Measurements from ENCODE around the gene MRPL2.
"Not testable (repeated sequence)": the region's sequence is repeated elsewhere in the genome, so short reads cannot be mapped to it uniquely, and the experiment has no call there.

MRPL2 gene

DNA sequence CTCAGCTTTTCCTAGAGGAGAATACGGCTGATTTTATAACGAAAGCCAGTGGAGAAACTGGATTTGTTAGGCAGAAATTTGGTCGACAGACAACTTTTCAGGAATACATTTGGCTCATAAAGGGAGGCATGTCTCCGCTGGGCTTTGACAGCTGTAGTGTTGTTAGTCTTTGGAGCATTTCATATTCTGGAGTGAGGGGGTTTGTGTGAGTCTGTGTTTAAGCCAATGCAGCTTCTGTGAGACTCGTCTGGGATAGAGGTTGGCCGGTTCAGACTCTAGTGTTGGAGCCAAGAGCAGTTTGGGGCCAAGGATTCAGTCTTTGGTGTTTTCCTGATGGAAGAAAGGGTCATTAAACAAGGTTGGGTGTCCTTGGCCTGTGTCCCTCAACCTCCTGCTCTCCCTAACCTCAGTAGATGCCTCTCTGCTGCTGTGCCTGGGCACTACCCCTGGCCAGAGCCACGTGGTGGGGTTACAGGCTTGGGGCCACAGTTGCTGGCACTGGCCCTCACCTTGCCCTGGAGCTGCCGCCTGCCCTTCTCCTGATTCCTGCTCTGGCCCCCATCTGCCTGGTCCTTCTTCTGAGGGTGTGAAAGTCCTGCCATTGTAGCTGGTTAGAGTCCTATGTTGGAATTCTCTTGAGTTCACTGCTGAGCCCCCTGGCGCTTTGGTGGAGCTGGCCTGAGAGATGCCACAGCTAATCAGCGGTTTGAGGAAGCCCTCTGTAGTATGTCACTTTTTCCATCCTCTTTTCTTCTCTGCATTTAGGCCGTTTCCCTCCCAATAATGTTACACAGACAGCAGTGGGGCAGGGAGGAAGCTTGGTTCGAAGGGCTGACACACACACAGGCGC is 23.8 kb upstream of the MRPL2 start:
- no peak for DNase-seq (ENCODE audit: low spot score)

DNA sequence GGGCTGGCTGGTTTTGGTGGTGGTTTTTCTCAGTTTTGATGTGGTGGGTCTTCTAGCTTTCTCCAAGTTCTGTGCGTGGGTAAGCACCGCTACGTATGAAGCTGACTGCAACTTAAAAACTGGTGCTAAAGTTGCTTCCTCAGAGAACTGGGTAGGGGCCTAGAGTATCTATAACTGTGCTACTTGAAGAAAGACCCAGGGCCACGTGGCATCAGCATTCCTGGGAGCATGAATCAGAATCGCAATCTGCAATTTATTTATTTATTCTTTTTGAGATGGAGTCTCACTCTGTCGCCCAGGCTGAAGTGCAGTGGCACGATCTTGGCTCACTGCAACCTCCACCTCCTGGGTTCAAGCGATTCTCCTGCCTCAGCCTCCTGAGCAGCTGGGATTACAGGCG is 22.7 kb upstream of the MRPL2 start:
- not testable (repeated sequence) for DNase-seq (ENCODE audit: low spot score)

DNA sequence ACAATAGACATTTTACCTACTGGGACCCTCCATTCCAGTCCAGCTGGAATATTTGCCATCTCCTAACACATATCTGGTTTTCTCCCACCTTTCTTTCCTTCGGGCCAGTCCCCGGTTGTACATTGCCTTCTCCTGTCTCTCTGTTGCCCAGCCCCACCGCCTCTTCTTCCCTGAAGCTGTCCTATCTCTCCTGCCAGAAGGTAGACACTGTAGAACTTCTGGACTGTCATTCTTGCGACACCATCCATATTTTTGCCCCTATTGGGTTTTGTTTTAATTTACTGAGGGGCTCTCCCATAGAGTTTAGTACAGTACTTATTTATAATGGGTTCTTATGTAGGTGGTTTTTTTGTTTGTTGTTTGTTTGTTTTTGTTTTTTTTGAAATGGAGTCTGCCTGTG is 21.8 kb upstream of the MRPL2 start:
- DNase-seq (ENCODE audit: low spot score) = no peak

DNA sequence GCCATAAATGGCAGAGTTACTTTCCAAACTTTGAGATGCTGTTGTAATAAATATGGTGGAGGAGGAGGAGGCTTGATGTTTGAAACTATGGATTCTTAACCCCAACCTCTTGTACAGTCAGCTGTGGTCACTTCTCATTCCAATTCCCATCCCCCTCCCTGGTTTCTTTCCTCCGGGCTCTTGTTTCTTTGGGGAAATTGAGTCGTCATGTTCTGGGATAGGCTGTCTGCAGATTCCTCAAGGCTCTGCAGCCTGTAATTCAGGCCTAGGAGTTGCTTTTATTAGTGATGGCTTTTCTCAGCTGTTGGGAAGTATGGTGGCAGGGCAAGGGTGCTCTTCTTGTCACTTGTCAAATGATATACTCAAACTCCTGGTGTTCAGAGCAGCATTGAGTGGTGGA is 19.5 kb upstream of the MRPL2 start:
- no peak for DNase-seq (ENCODE audit: low spot score)

DNA sequence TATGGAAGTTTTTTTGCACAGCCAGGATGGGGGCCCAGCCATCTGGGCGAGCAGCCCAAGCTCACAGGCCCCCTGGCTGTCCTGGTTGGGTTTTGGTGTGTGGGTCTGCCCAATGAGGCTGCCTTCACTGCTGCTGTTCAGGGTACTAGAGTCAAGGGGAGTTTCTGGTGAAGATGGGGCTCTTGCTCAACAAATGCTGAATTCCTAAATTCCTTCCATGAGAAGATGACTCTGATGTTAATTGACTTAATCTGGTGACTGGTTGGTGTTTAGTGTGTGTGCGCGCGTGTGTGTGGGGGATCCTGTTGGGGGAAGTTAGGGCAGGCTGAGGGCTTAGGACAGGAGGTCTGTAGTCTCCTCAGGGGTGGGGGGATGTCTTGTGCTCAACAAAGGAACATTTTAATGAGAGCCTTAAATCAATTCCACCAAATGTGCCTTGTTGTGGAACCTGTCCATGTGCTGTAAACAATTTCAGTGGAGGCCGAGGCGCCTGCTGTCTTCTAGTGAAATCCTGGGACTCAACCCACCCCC is 18.8 kb upstream of the MRPL2 start:
- no peak for DNase-seq (ENCODE audit: low spot score)

DNA sequence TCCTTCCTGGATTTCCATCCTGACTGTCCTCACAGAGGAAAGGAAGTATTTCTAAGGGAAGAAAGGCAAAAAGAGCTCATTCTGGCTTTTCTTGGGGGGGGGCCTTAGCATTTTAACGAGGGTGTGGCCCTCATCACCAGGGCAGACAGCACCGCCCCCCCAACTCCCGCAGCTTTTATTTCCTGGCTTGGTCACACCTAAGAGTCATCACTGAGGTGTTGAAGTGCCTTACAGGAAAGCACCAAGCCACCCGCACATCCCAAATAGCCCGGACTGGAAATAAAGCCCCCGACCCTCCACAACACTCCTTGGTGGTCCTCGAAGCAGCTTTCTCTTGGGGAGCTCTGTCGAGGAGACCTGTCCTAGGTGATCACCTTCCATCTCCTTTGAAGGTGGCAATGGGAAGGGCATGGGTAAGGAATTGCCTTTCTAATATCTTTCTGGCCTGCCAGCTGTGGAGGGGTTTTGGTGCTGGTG is 18.1 kb upstream of the MRPL2 start:
- no peak for DNase-seq (ENCODE audit: low spot score)

DNA sequence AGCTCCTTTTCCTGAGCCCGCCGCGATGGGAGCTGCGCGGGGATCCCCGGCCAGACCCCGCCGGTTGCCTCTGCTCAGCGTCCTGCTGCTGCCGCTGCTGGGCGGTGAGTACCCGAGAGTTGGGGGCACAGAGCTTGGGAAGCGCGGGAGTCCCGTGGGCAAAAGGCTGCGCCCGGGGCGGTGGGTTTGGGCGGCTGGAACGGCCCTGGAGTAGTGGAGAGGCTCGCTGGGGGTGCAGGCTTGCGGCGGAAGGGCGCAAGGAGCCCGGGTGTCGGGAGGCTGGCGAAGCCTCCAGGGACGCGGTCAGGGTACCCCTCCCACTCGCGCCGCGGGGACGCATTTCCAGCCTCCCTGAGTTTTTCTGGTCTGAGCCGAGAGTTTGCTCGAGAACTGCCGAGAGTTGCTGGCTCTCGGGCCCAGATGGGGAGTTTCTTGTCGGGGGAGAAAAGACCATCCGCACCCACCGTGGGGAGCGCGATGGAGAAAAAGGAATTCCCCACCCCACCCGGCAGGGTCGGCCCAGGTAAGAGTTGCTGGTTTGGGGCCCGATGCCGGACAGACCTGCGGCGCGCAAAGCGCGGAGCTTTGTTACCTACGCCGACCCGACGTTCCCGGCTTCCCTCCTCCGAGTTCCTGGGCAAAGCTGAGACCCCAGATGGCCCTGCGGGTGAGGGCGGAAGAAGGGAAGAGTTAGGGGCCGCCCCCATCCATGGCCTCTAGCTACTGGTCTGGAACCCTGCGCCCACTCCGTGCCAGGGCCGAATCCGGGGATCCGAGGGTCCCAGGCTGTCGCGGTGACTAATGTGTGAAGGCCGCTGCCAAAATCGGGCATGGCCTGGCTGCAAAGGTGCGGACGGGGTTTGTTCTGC is 17.5 kb upstream of the MRPL2 start:
- no peak for DNase-seq (ENCODE audit: low spot score)

DNA sequence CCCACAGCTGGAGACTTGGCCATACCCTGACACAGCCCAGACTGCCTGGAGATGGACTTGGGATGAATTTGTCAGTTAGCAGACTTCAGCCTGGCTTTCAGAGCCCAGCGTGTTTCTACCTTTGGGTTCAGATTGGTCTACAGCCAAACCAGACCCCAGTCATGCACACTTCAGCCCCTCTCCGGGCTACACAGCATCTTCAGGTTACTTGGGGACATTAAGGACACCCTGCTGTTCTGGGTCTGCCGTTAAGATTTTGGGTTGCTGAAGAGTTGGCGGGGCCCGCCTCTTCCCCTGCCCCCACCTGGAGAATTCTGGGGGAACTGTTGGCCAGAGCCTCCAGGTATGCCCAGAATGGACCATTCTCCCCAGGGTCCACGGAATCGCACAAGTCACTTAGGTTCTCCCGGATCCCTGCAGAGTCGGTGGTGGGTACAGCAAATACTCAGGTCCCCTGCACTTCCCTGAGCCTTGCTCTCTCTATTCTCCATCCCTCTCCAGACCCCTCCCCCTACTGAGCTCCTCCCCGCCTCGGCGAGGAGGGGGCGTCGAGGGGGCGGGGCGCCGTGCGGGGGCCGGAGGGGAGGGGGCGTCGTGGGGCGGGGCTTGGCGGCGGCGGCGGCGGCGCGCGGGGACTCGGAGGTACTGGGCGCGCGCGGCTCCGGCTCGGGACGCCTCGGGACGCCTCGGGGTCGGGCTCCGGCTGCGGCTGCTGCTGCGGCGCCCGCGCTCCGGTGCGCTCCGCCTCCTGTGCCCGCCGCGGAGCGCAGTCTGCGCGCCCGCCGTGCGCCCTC is 16.6 kb upstream of the MRPL2 start, which contains the start of gene PTK7:
Gene PTK7 (plus strand): TSS at position 645 of the 794 bp plus-strand sequence. CDS start 175 bp downstream, outside the sequence.
- DNase-seq (ENCODE audit: low spot score) = no peak

DNA sequence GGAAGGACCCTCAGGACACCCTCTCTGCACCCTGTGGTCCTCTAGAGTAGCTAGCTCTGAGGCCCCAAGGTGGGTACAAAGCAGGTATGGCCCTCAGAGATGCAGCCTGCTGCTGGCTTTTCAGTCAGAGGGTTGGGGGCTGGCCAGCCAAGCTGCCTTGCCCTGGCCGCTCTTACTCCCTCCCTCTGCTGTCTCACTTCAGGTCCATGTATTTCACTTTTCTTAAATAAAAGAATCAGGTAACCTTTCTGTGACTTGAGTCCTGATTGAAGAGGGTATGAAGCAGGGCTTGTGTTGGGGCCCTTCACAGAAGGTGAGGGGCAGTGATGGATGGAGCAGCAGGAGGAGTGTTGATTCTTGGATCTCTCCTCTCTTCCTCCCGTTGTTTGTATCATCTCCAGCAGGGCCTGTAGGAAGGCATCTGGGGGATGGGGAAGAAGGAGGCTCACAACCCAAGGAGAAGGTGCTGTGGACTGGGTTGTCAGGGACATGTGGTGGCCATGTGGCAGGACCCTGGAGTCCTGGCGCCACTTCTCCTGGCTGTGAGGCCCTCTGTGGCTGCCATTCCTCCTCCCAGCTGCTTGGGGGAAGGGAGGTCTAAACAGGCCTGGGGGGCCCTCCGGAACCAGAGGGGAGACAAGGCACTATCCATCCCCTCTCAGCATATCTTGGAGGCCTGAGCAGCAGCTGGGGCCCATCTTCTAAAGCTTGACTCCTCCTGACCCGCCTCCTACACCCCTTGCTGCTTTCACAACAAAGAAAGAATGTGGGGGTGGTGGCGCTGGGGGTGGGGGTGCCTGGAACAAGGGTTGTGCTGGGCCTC is 15.8 kb upstream of the MRPL2 start:
- no peak for DNase-seq (ENCODE audit: low spot score)

DNA sequence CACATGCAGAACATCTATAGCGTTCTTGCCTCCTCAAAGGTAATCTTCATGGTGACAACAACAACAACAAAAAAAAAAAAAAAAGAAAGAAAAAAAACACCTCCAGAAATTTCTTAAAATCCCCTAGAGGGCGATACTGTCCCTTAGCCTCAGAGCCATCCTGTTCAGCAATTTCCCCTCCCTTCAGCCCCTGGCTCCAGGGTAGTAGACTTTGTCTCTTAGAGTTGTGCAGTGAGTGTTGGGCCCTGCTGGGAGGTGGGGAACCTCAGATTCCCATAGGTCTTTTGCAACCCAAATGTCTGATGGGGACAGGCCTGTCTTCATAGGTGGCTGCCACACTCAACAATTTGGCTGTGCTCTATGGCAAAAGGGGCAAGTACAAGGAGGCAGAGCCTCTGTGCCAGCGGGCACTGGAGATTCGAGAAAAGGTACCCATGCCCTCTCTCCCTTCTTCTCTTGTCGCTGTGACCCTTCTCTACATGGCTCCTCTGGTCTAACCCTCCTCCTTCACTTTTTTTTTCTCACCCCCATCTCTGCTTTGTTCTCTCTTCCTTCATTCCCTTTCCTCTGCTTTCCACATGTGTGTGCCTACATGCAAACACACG is 10.9 kb upstream of the MRPL2 start:
- DNase-seq (ENCODE audit: low spot score) = peak; percentile 74

DNA sequence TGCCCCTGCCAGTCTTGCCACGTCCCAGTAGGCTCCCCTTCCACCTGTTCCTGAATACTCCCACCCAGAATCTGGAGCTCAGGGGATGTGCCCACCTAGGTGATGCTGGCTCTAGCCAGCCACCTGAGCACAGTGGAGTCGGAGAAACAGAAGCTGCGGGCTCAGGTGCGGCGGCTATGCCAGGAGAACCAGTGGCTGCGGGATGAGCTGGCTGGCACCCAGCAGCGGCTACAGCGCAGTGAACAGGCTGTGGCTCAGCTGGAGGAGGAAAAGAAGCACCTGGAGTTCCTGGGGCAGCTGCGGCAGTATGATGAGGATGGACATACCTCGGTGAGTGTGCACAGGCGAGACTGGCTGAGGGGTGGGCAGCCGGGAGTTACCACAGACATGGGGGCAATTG is 3.6 kb upstream of the MRPL2 start:
- DNase-seq (ENCODE audit: low spot score) = no peak

DNA sequence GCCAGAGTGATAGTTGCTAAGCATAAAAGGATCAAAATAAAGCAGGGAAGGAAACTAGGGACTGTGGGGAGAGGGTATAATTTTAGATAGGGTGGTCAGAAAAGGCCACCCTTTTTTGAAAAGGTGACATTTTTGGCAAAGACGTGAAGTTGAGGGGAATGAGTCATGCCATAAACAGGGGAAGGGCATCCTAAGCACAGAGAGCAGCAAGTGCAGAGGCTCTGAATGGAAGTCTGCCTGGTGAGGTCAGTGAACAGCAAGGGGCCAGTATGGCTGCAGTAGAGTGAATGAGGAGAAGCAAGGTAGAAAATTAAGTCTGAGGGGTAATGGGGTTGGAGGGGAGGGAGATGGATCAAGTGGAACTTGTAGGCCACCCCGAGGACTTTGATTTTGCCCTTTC is 2.6 kb upstream of the MRPL2 start:
- DNase-seq (ENCODE audit: low spot score) = no peak

DNA sequence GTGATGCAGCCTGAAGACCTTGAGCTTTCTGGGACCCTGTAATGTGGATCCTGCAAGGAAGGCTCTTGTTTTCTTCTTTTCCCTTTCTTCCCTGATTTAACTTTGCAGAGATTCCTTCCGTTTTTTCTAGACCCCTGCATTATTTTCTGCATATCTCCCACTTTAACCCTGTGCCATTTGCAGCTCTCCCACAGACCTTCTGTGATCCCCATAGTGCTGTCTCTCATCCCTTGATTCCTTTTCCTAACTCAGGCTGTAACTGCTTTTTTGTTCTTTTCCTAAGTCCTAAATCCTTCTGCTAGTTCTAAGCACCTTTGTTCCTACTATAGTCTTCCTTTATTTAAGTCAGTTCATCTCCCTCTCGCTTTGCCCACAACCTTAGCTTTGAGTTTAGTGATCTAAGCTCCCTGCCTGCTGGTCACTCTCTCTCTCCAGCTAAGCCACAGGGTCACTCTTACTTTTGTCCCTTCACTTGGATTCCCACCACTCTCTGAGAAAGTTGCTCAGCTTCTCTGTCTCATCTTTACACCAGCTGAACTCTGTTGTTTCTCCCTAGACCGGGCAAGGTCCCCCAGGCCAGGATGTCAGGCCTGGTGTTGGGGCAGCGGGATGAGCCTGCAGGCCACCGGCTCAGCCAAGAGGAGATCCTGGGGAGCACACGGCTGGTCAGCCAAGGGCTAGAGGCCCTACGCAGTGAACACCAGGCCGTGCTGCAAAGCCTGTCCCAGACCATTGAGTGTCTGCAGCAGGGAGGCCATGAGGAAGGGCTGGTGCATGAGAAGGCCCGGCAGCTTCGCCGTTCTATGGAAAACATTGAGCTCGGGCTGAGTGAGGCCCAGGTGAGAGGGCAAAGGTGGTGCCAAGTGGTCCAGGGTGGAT is 1.8 kb upstream of the MRPL2 start:
- no peak for DNase-seq (ENCODE audit: low spot score)

DNA sequence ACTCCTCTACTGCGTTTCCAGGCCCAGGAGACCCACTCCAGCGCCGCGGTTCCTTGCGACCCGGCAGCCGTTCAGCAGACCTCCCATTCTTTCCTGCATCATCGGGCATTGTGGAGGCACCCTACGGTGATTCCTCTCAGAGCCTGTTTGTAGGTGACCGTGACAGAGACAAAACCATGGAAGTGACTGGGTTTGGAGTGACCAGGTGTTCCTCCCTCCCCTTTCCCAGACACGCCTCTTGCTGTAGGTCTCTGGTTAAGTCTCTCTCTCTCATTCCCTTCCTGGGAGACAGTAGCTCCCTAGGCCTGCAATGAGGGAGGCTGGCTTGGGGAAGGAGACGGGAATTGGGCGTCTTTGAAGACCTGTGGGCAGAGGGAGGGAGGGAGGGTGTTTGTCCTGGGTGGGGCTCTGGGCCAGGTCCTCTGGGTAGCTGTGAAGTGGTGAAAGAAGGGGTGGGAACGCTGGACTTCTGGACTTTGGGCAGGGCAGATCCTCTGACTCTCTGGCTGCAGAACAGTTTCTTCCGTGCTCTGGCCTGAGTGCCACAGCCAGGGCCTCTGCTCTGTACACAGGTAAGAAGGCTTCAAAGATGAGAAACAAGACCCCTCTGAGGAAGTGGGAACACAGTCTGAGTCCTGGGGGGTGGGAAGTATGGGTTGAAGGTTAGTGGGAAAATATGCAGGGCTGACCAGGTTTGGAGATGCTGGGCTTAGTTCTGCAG is 960 bp upstream of the MRPL2 start:
- peak; percentile 56 for DNase-seq (ENCODE audit: low spot score)

DNA sequence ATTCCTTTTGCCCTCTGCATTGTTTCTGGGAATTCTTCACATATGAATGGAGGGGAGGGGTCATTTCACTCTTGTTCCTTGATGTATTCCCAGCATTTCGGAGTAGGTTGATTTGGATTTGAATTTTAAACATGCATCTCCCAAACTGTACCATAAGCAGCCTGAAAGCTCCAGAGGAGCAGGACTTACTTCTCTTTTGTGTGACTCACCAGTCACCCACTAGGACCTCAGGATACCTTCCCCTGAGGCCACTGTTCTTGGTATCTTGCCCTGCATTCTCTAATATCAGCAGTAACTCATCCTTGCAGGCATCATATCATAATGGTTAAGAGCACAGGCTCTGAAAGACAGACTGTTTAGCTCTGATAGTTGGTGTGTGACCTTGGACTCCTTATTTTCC is 703 bp downstream of the MRPL2 start:
- DNase-seq (ENCODE audit: low spot score) = no peak

DNA sequence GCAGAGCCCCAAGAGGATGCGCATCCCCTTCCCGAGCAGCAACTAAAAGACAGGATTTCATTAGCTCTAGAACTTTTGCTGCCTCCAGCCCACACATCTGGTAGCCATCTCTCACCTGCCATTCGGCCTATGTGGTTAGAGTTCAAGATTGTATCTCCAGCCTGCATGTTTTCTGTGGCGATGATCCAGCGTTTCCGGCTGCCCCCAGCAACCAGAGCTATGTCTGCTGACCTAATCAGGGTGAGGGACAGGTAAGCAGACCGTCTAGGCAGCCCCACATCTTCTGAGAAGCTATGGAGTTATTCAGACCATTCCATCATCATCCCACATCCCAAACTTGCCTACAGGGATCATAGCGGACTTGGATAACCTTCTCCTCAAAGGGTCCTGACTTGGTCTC is 3.3 kb downstream of the MRPL2 start:
- no peak for DNase-seq (ENCODE audit: low spot score)

DNA sequence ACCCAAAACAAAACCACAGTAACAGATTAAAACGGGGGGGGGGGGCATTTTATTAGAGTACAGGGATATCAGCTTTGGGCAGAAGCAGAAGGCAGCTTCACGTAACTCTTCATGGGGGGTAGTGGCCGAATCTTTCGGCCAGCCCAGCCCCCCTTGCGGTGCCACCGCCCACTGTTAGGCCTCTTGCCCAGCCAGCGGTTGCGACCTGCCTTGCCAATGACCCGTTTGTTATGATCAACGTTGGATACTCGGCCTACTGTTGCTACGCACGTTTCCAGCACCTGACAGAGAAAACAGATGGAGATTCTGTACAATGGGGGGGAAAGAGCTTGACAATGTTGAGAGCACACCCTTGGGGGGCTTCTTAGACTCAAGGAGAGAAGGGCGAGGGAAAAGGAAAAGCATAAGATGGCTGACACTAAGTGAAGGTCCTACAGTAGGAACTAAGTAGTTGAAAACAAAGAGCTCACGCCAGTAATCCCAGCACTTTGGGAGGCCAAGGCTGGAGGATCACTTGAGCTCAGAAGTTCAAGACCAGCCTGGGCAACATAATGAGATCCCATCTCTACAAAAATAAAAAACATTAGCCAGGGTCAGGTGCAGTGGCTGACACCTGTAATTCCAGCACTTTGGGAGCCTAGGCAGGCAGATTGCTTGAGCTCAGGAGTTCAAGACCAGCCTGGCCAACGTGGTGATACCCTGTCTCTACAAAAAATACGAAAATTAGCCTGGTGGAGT is 4.9 kb downstream of the MRPL2 start:
- DNase-seq (ENCODE audit: low spot score) = no peak

DNA sequence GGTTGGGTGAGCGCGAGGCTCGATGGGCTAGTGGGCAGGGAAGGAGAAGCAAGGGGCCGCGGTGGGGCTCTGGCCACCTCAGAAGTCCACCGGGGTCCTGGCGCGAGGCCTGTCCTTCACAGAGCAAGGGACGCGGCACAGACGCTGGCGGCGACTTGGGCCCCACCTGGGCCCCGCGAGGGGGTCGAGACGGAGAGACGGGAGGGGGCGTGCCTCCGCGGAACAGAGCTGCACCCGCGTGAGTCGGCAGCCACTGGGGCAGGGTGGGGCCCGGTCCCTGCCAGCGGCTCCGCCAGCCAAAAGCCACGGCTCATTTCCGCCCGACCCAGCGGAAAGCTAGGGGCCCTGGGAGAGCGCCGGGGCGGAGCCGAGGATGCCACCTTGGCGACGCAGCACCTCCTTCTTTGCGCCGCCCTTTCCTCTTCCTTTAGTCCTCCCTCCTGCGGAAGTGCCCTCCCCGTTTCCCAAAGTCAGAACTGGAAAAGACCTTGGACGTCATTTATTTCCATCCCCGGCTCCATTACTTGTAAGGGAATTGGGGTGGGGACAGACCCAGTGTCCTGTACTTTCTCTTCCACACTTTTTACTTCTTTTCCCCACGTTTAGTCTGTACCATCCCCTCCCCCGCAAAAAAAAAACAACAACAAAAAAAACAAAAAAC is 5.6 kb downstream of the MRPL2 start, which contains the start of gene CUL7:
Gene CUL7 (minus strand): TSS at position 307 of the 661 bp plus-strand sequence. CDS start 1,063 bp downstream, outside the sequence.
- peak; percentile 94 for DNase-seq (ENCODE audit: low spot score)
